Stromal cell of bone marrow (primary cell): ENCODE measurements around the gene GNB1L.
"Not testable (repeated sequence)": the region's sequence is repeated elsewhere in the genome, so short reads cannot be mapped to it uniquely, and the experiment has no call there.

Experiments
- DNase-seq: peaks from one replicate; pipeline ENCODE4 v3.0.0-alpha.2; 2012; ENCODE audit warnings: low read depth

Gene GNB1L

GRCh38 chr22:19843107-19843856 is 11.4 kb downstream of the GNB1L start:
- no peak for DNase-seq

GRCh38 chr22:19842393-19843106 is 12.1 kb downstream of the GNB1L start:
- no peak for DNase-seq

- DNase-seq: no peak
Observed at GRCh38 chr22:19841641-19842392, 12.9 kb downstream of the GNB1L start.

GRCh38 chr22:19840955-19841640 is 13.6 kb downstream of the GNB1L start:
- no peak for DNase-seq

GRCh38 chr22:19840059-19840458 is 14.6 kb downstream of the GNB1L start:
- no peak for DNase-seq

GRCh38 chr22:19837915-19838314 is 16.8 kb downstream of the GNB1L start:
- no peak for DNase-seq

- no peak for DNase-seq
Observed at GRCh38 chr22:19836512-19836911, 18.2 kb downstream of the GNB1L start.

- DNase-seq: no peak
Observed at GRCh38 chr22:19834599-19834998, 20.1 kb downstream of the GNB1L start.

GRCh38 chr22:19833327-19833726 is 21.3 kb downstream of the GNB1L start:
- not testable (repeated sequence) for DNase-seq

- no peak for DNase-seq
Observed at GRCh38 chr22:19832476-19833108, 22.1 kb downstream of the GNB1L start.

GRCh38 chr22:19831979-19832378 is 22.7 kb downstream of the GNB1L start:
- not testable (repeated sequence) for DNase-seq

GRCh38 chr22:19831016-19831415 is 23.7 kb downstream of the GNB1L start:
- DNase-seq: no peak

GRCh38 chr22:19828035-19828401 is 26.7 kb downstream of the GNB1L start:
- no peak for DNase-seq

GRCh38 chr22:19827341-19828034 is 27.2 kb downstream of the GNB1L start:
- DNase-seq: no peak

GRCh38 chr22:19826619-19826950 is 28.1 kb downstream of the GNB1L start:
- DNase-seq: no peak

GRCh38 chr22:19825904-19826618 is 28.6 kb downstream of the GNB1L start:
- DNase-seq: no peak

GRCh38 chr22:19824926-19825339 is 29.7 kb downstream of the GNB1L start:
- DNase-seq: no peak

- no peak for DNase-seq
Observed at GRCh38 chr22:19824212-19824925, 30.3 kb downstream of the GNB1L start.

- no peak for DNase-seq
Observed at GRCh38 chr22:19823902-19824211, 30.8 kb downstream of the GNB1L start.
